Kidney glomerular epithelial cell (primary cell): Measurements from ENCODE around the gene CATSPER3.

Source experiments
- DNase-seq: peaks from one replicate; lab custom pipeline; 2025; lab: John Stamatoyannopoulos, UW

CATSPER3 gene

GRCh38 chr5:134967607-134968006, at the start of gene CATSPER3:
TSS of gene CATSPER3 (plus strand) at chr5:134967907. CDS start at chr5:134967992, 85 bp downstream.
- DNase-seq, result no peak

- no peak for DNase-seq
Measured at GRCh38 chr5:134918861-134919260, 48.8 kb upstream of the CATSPER3 start.

GRCh38 chr5:134920848-134921575, 46.7 kb upstream of the CATSPER3 start:
- DNase-seq, result no peak

DNA sequence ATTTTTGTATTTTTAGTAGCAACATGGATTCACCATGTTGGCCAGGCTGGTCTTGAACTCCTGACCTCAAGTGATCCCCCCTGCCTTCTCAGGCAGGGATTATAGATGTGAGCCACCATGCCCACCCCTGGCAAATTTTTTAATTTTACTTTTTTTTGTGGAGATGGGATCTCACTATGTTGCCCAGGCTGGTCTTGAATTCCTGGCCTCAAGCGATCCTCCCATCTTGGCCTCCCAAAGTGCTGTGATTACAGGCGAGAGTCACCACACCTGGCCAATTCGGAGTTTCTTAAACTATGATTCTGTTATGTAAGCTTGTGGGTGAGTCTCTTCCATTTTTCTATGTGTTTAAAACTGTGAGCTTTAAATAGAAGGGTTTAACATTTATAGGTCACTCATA, 35.2 kb upstream of the CATSPER3 start:
- DNase-seq, result no peak

DNA sequence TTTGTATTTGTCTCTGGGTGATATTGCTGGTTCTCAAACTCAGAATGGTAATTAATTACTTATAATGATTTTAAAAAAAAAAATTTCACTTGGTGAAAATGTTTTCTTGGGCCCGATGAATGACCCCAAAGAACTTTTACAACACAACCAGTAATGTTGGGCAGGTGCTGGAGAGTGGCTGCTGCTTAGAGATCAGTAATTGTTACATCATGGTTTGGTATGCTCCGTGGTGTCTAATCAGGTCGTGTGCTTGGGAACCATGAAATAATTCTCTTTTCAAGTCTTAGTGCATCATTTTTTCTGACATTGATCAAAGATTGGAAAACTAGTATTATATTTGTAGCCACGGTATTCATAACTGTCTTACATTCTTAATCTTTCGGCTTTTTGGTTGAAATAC, 33.5 kb upstream of the CATSPER3 start:
- no peak for DNase-seq

GRCh38 chr5:134935711-134936602, 31.8 kb upstream of the CATSPER3 start:
- no peak for DNase-seq

- DNase-seq, result no peak
Measured at GRCh38 chr5:134937526-134937925, 30.2 kb upstream of the CATSPER3 start.

DNA sequence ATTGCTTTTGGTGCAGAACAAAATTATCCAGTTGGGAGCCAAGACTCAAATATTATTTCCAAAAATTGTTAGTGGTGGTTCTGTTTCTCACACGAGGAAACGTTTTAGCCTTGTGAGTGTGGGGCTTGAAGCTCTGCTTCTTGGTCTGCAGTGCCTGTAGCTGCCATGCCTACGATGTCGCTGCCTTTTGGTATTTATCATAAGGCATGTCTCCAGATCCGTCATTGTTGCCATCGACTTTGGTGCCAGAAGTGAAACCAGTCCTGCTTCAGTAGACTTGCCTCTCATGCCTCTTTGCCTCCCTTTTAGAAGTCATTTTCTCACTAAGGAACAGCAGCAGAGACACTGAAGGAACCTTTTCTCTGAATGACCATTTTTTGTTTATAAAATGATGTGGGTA, 29.7 kb upstream of the CATSPER3 start:
- no peak for DNase-seq

- DNase-seq, result no peak
Measured at GRCh38 chr5:134939500-134939899, 28.2 kb upstream of the CATSPER3 start.

DNA sequence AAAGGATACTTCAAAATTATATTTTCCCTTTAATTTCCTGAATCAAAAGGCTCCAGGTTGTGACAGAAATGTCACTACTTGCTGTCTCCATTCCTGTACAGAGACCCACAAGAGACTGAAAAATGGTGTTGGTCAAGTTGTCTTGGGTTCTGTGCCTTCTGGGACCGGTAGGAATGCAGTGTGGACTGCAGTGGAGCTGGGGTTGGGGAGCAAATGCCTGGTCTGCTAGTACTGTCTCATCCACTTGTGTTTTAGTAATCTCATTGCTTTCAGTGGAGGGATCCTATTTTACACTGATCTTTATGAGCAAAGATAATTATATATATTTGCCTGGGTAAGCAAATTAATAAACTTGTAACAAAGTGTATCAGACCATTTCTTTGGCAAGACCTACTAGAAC, 24.2 kb upstream of the CATSPER3 start:
- no peak for DNase-seq

- no peak for DNase-seq
Measured at GRCh38 chr5:134944630-134945029, 23.1 kb upstream of the CATSPER3 start.

GRCh38 chr5:134945041-134945440, 22.7 kb upstream of the CATSPER3 start:
- DNase-seq, result no peak

DNA sequence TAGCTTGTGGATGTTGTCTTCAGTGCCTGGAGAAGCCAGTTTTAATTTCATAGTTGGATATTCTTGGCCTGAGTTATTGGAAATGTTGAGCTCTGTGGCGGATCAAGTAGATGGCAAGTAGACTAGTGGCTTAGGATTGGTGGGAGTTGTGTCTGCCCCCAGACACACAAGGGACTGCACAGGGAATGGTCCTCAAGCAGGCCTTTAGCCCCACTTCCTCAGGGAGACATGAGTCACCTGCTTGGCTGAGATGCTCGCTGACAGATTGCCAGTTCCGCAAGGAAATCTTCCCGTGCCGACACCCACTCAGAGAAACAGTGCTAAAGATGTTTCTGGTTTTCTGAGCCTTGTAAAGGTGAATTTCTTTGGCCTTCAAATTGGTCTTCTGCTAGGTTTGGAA, 18.8 kb upstream of the CATSPER3 start:
- no peak for DNase-seq

GRCh38 chr5:134949316-134949715, 18.4 kb upstream of the CATSPER3 start:
- DNase-seq, result no peak

GRCh38 chr5:134957920-134958608, 9.6 kb upstream of the CATSPER3 start:
- no peak for DNase-seq

DNA sequence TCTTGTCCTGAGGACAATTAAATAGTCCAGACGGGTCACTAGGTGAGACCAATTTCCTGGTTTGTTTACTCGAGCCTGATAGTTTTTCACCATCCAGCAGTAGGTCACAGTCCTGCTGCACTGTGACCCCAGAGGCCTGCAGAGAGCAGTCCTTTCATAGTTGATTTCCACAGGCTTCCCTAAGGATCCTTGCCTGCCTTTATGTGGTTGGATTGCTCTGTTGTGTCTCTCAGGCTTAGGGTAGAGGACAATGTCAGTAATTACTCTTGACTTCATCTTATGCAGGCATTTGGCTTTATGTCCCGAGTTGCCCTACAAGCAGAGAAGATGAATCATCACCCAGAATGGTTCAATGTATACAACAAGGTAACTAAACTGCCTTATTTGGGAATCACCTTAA, 9.0 kb upstream of the CATSPER3 start:
- DNase-seq, result no peak

- DNase-seq, result no peak
Measured at GRCh38 chr5:134963098-134963497, 4.6 kb upstream of the CATSPER3 start.

DNA sequence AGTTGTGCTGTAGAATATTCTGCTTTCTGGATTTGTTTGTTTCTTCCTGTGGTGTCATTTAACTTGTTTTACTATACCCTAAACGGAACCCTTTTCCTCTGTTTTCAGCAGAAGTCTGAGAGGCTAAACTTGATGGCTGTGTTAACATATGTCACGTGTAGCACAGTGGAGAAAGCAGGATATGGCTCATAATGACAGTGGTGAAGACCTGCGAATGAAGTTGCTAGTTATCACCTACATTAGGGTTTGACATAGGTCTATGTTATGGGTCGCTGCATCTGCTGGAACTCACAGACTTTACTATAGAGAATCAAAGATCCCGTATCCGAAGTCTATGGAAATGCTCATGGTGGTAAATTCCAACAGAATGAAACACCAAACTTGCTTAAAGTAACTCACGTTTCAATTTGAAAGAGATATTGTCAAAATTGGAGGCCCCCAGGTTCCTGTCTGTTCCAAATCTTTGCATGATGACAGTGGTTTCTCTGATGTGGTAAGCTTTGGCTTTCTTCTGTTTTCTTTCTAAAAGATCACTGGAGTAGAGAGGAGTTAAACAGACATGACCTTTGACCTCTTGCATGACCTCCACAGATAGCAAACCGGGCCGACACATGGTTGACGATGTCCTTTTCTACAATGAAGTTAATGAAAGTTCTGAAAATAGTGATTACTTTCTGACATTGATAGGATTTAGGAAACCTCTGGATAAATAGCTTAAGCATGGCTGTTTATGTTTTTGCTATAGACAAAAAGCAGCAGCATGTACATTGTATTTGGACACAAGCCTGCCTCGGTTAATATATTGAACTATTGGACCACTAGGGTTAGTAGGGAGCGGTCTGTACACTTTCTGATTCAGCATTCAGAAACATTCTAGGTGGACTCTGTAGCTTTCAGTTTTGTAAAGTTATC, 3.1 kb upstream of the CATSPER3 start:
- DNase-seq, result no peak

GRCh38 chr5:134965271-134965825, 2.4 kb upstream of the CATSPER3 start:
- DNase-seq, result no peak

- DNase-seq, result no peak
Measured at GRCh38 chr5:134968055-134968454, 348 bp downstream of the CATSPER3 start.

DNA sequence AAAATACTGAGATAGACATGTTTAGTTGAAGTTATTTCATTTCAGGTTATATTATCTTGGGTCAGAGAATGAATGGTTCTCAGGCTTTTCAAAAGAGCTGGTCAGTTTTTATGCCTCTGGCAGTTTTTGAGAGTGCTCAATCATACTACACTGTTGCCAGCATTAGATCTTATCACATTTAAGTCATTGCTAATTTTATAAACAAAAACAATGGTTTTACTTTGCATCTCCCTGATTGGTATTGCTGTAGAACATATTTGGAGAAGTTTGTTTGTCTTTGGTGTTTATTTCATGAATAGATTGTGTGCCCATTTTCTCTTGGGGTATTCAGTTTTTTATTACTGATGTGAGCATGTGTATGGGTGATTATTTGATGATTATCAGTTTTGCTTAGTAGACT, 1.5 kb downstream of the CATSPER3 start:
- no peak for DNase-seq
